IMR-90 (cell line): ENCODE measurements around the gene LCNL1.

ENCODE experiments used
- MAFK ChIP-seq: IDR thresholded peaks from 2 replicates; pipeline ENCODE4 v1.6.1; 2012; ENCODE audit warnings: low read depth, low read length, improper control_type of control experiment
- MXI1 ChIP-seq: IDR thresholded peaks from 2 replicates; pipeline ENCODE4 v1.6.1; 2012; ENCODE audit warnings: low read depth, mild to moderate bottlenecking, low read length, moderate library complexity, borderline replicate concordance
- POLR2A ChIP-seq: IDR thresholded peaks from 2 replicates; pipeline ENCODE4 v1.6.1; 2012; ENCODE audit warnings: mild to moderate bottlenecking, low read depth, low read length
- RAD21 ChIP-seq: IDR thresholded peaks from 2 replicates; pipeline ENCODE4 v1.6.1; 2012; ENCODE audit warnings: low read length, improper control_type of control experiment
- TF ChIP-seq, protein P1 (sequence below): conservative IDR thresholded peaks from 2 replicates; pipeline ENCODE4 v1.5.1; 2012; ENCODE audit warnings: mild to moderate bottlenecking, low read depth, low read length, improper control_type of control experiment
- TF ChIP-seq, protein P2 (sequence below): fragments of 150-350 bp; IDR thresholded peaks from 2 replicates; pipeline ENCODE4 v1.6.1; 2017; ENCODE audit warnings: mild to moderate bottlenecking, antibody characterized with exemption, low read length, low read depth

DNA sequence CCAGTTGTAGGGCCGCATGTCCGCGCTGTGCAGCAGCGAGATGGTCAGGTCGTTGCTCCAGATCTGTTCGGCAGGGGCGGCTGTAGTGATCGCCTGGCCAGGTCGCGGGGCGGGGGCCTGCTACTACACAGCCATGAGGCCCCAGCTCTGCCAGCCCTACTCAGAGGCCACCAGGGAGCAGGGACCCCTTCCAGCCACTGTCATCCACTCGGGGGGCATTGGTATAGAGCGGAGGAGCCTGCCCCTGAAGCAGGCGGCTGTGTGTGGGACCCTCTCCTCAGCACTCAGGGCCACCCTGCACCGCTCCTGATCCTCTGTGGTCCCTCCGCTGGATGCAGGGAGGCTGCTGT is 39.9 kb upstream of the LCNL1 start:
- TF ChIP-seq, protein P1, sequence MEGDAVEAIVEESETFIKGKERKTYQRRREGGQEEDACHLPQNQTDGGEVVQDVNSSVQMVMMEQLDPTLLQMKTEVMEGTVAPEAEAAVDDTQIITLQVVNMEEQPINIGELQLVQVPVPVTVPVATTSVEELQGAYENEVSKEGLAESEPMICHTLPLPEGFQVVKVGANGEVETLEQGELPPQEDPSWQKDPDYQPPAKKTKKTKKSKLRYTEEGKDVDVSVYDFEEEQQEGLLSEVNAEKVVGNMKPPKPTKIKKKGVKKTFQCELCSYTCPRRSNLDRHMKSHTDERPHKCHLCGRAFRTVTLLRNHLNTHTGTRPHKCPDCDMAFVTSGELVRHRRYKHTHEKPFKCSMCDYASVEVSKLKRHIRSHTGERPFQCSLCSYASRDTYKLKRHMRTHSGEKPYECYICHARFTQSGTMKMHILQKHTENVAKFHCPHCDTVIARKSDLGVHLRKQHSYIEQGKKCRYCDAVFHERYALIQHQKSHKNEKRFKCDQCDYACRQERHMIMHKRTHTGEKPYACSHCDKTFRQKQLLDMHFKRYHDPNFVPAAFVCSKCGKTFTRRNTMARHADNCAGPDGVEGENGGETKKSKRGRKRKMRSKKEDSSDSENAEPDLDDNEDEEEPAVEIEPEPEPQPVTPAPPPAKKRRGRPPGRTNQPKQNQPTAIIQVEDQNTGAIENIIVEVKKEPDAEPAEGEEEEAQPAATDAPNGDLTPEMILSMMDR: no peak
- no peak for TF ChIP-seq POLR2A
- no peak for TF ChIP-seq RAD21
- no peak for TF ChIP-seq MXI1
- no peak for TF ChIP-seq MAFK
- TF ChIP-seq, protein P2, sequence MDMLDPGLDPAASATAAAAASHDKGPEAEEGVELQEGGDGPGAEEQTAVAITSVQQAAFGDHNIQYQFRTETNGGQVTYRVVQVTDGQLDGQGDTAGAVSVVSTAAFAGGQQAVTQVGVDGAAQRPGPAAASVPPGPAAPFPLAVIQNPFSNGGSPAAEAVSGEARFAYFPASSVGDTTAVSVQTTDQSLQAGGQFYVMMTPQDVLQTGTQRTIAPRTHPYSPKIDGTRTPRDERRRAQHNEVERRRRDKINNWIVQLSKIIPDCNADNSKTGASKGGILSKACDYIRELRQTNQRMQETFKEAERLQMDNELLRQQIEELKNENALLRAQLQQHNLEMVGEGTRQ: no peak
